IMR-90 (cell line): ENCODE data around the gene IER3. TPM values are rescaled to one million over a fixed set of nuclear protein-coding genes. Genes with fewer than 3 reads are reported as not detected.

Experiments used
- ATAC-seq: fragments of 200-7000 bp; cut with Tn5 transposase; 2 replicates; pipeline ENCODE4 v1.9.1; 2020; ENCODE audit warnings: low read depth, mild to moderate bottlenecking, moderate library complexity
- BruUV-seq: library from RNA; stranded (reverse); fragments of 400-500 nt; replicated peaks from 2 replicates; lab custom pipeline; 2021; lab: Mats Ljungman, UMichigan
- CTCF ChIA-PET: fragments of 300-600 bp; formaldehyde crosslinking; extraction: SDS; loops from one replicate; lab custom pipeline; 2021; ENCODE audit warnings: antibody characterized with exemption; lab: Yijun Ruan, JAX
- POLR2A ChIA-PET: fragments of 300-600 bp; sonication (Branson Sonifier 250); formaldehyde crosslinking; loops from one replicate; lab custom pipeline; 2022; ENCODE audit warnings: antibody characterized with exemption; ENCODE audit not compliant: unreplicated experiment; lab: Charles Lee
- DNase-seq: peaks from one replicate; pipeline ENCODE4 v3.0.0; 2013
- H2AFZ ChIP-seq: replicated peaks from 2 replicates; pipeline ENCODE3; 2013; ENCODE audit warnings: low read length, mild to moderate bottlenecking; ENCODE audit not compliant: poor library complexity
- H2AK5ac ChIP-seq: 2 replicates; pipeline ENCODE4 v1.6.1; 2013; ENCODE audit warnings: low read depth, low read length, inconsistent platforms
- H2AK9ac ChIP-seq: replicated peaks from 2 replicates; pipeline ENCODE3; 2013; ENCODE audit warnings: mild to moderate bottlenecking, low read depth, low read length, moderate library complexity; ENCODE audit not compliant: poor library complexity
- H2BK120ac ChIP-seq: 2 replicates; pipeline ENCODE4 v1.6.1; 2013; ENCODE audit warnings: low read depth, low read length, inconsistent platforms
- H2BK15ac ChIP-seq: 3 replicates; pipeline ENCODE4 v1.6.1; 2013; ENCODE audit warnings: low read depth, low read length, inconsistent platforms
- H2BK20ac ChIP-seq: 2 replicates; pipeline ENCODE4 v1.6.1; 2013; ENCODE audit warnings: low read depth, mild to moderate bottlenecking, inconsistent platforms, low read length, moderate library complexity
- H2BK5ac ChIP-seq: 2 replicates; pipeline ENCODE4 v1.6.1; 2013; ENCODE audit warnings: mild to moderate bottlenecking, low read depth, low read length, inconsistent platforms; ENCODE audit not compliant: poor library complexity, severe bottlenecking
- H3K14ac ChIP-seq: replicated peaks from 2 replicates; pipeline ENCODE4 v1.6.1; 2013; ENCODE audit warnings: low read depth, low read length, inconsistent platforms
- H3K18ac ChIP-seq: 2 replicates; pipeline ENCODE4 v1.6.1; 2013; ENCODE audit warnings: low read depth, low read length, control low read depth
- H3K23ac ChIP-seq: 2 replicates; pipeline ENCODE4 v1.6.1; 2013; ENCODE audit warnings: low read depth, low read length, inconsistent platforms
- H3K27ac ChIP-seq: 2 replicates; pipeline ENCODE4 v1.5.1; 2013; ENCODE audit warnings: mild to moderate bottlenecking, control low read depth, low read length; ENCODE audit not compliant: insufficient read depth
- H3K27me3 ChIP-seq: 2 replicates; pipeline ENCODE4 v1.6.1; 2013; ENCODE audit warnings: low read length; ENCODE audit not compliant: control insufficient read depth, insufficient read depth
- H3K36me3 ChIP-seq: 2 replicates; pipeline ENCODE4 v1.6.1; 2013; ENCODE audit warnings: low read length, mixed read lengths; ENCODE audit not compliant: control insufficient read depth, insufficient read depth
- H3K4ac ChIP-seq: 2 replicates; pipeline ENCODE4 v1.6.1; 2013; ENCODE audit warnings: low read depth, low read length, inconsistent platforms
- H3K4me1 ChIP-seq: 2 replicates; pipeline ENCODE4 v1.6.1; 2013; ENCODE audit warnings: low read length, mixed read lengths; ENCODE audit not compliant: control insufficient read depth, insufficient read depth
- H3K4me2 ChIP-seq: 2 replicates; pipeline ENCODE4 v1.6.1; 2013; ENCODE audit warnings: low read depth, mild to moderate bottlenecking, control low read depth, low read length, moderate library complexity
- H3K4me3 ChIP-seq: 2 replicates; pipeline ENCODE4 v1.5.1; 2013; ENCODE audit warnings: low read depth, mild to moderate bottlenecking, control low read depth, low read length, moderate library complexity; ENCODE audit not compliant: insufficient read depth
- H3K56ac ChIP-seq: 2 replicates; pipeline ENCODE4 v1.6.1; 2013; ENCODE audit warnings: low read length, inconsistent platforms; ENCODE audit not compliant: insufficient read depth; ENCODE audit errors: extremely low read depth
- H3K79me1 ChIP-seq, 2 experiments: 2 replicates each; pipeline ENCODE4 v1.6.1; 2013; ENCODE audit warnings: low read length in 2 of 2, inconsistent platforms in 1 of 2, low read depth in 1 of 2
- H3K9ac ChIP-seq: 2 replicates; pipeline ENCODE4 v1.6.1; 2013; ENCODE audit warnings: low read depth, low read length, control low read depth
- H3K9me1 ChIP-seq: 2 replicates; pipeline ENCODE4 v1.6.1; 2013; ENCODE audit warnings: low read length, inconsistent platforms; ENCODE audit not compliant: insufficient read depth
- H3K9me3 ChIP-seq: 2 replicates; pipeline ENCODE4 v1.6.1; 2013; ENCODE audit warnings: low read length; ENCODE audit not compliant: control insufficient read depth, insufficient read depth
- H4K20me1 ChIP-seq: 2 replicates; pipeline ENCODE4 v1.6.1; 2013; ENCODE audit warnings: low read length, inconsistent platforms; ENCODE audit not compliant: insufficient read depth
- H4K5ac ChIP-seq: 2 replicates; pipeline ENCODE4 v1.6.1; 2013; ENCODE audit warnings: mild to moderate bottlenecking, low read depth, low read length, control low read depth
- H4K8ac ChIP-seq, 2 experiments: 2 replicates each; pipeline ENCODE4 v1.6.1; 2013; ENCODE audit warnings: low read depth in 2 of 2, low read length in 2 of 2, control low read depth in 1 of 2, inconsistent platforms in 1 of 2
- H4K91ac ChIP-seq: 2 replicates; pipeline ENCODE4 v1.6.1; 2013; ENCODE audit warnings: low read depth, low read length, inconsistent platforms; ENCODE audit not compliant: insufficient read depth
- CEBPB ChIP-seq: IDR thresholded peaks from 2 replicates; pipeline ENCODE4 v1.6.1; 2012; ENCODE audit warnings: low read depth, low read length, improper control_type of control experiment
- CHD1 ChIP-seq: IDR thresholded peaks from 2 replicates; pipeline ENCODE4 v1.6.1; 2012; ENCODE audit warnings: low read depth, low read length, improper control_type of control experiment
- MAFK ChIP-seq: IDR thresholded peaks from 2 replicates; pipeline ENCODE4 v1.6.1; 2012; ENCODE audit warnings: low read depth, low read length, improper control_type of control experiment
- NFE2L2 ChIP-seq: fragments of 150-350 bp; IDR thresholded peaks from 2 replicates; pipeline ENCODE4 v1.6.1; 2016; ENCODE audit warnings: low read depth, mild to moderate bottlenecking, low read length
- RCOR1 ChIP-seq: IDR thresholded peaks from 2 replicates; pipeline ENCODE4 v1.6.1; 2012; ENCODE audit warnings: mild to moderate bottlenecking, low read length, improper control_type of control experiment; ENCODE audit not compliant: insufficient replicate concordance
- SMC3 ChIP-seq: fragments of 150-350 bp; IDR thresholded peaks from 2 replicates; pipeline ENCODE4 v1.6.1; 2016; ENCODE audit warnings: low read depth, mild to moderate bottlenecking, antibody characterized with exemption, low read length, moderate library complexity
- WGBS, 2 experiments: methylation state at CpG; one replicate each; pipeline versions ENCODE4 v1.1.5 to v1.1.7; 2013; ENCODE audit warnings: missing lambda C conversion rate in 2 of 2; ENCODE audit not compliant: insufficient read length in 1 of 2; ENCODE audit errors: extremely low coverage in 2 of 2; 5-methylcytosine and 5-hydroxymethylcytosine counted together
- dilution Hi-C: fragments of 300-500 bp; cut with HindIII; formaldehyde crosslinking; loops from one replicate; pipeline ENCODE4 v1.14.3; 2018; ENCODE audit warnings: low sequenced_read_pairs; ENCODE audit not compliant: unreplicated experiment
- in situ Hi-C: fragments of 300-500 bp; cut with MboI; formaldehyde crosslinking; loops from 3 replicates; pipeline ENCODE4 v1.14.3; 2019; ENCODE audit warnings: low sequenced_read_pairs, inconsistent platforms, mixed read lengths
- intact Hi-C: fragments of 100-400 bp; cut with micrococcal nuclease; formaldehyde crosslinking; loops from 2 replicates; pipeline ENCODE4 v1.10.0; 2022
- polyA plus RNA-seq, 3 experiments: library from polyadenylated mRNA; depleted of rRNA; stranded (reverse); fragments of >200 nt; gene quantifications; 2 replicates each; pipeline ENCODE4 v1.2.3, GENCODE V29; 2012; ENCODE audit warnings: low replicate concordance in 1 of 3
- total RNA-seq: library from RNA; depleted of rRNA; stranded (reverse); fragments of >200 nt; gene quantifications from 2 replicates; pipeline ENCODE4 v1.2.3, GENCODE V29; 2012
- TF ChIP-seq, protein P1 (sequence below): fragments of 150-350 bp; IDR thresholded peaks from 2 replicates; pipeline ENCODE4 v1.6.1; 2016; ENCODE audit warnings: low read depth, mild to moderate bottlenecking, low read length, moderate library complexity, borderline replicate concordance
- TF ChIP-seq, protein P2 (sequence below): fragments of 150-350 bp; IDR thresholded peaks from 2 replicates; pipeline ENCODE4 v1.6.1; 2017; ENCODE audit warnings: mild to moderate bottlenecking, antibody characterized with exemption, low read length, low read depth

IER3 gene
- total and polyA plus RNA-seq, 2 of the 4 experiments (the other 2 are of a cell fraction), result 38.4 to 159 TPM

DNA sequence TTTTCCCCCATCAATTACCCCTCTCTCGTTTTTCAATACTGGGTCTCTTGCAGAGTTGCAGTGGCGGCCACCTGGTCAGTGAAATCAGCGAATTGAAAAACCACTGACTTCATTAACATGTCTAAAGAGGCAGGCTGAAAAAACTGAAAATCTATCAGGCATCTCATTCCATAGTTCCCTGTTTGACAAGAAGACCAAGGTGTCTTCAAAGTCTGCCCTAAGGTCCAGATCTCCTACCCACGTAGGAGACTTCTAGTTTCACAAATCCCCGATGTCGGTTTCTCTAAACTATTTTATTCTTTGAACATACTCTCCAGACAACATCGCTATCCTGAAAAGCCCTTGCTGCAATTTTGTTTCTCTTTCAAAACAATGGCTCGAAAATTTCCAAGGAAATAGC, 25.0 kb downstream of the IER3 start:
- TF ChIP-seq NFE2L2, result no peak
- no peak for TF ChIP-seq CHD1
- no peak for TF ChIP-seq CEBPB
- TF ChIP-seq, protein P1, sequence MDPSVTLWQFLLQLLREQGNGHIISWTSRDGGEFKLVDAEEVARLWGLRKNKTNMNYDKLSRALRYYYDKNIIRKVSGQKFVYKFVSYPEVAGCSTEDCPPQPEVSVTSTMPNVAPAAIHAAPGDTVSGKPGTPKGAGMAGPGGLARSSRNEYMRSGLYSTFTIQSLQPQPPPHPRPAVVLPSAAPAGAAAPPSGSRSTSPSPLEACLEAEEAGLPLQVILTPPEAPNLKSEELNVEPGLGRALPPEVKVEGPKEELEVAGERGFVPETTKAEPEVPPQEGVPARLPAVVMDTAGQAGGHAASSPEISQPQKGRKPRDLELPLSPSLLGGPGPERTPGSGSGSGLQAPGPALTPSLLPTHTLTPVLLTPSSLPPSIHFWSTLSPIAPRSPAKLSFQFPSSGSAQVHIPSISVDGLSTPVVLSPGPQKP, result no peak
- TF ChIP-seq, protein P2, sequence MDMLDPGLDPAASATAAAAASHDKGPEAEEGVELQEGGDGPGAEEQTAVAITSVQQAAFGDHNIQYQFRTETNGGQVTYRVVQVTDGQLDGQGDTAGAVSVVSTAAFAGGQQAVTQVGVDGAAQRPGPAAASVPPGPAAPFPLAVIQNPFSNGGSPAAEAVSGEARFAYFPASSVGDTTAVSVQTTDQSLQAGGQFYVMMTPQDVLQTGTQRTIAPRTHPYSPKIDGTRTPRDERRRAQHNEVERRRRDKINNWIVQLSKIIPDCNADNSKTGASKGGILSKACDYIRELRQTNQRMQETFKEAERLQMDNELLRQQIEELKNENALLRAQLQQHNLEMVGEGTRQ, result no peak
- no peak for TF ChIP-seq MAFK
- no peak for TF ChIP-seq RCOR1
- TF ChIP-seq SMC3, result no peak
- WGBS, 2 experiments, result 42% methylated on average over 2 of the region's 8 CpGs; no CpG with 5 or more reads in 1 of the 2 experiments
- POLR2A ChIA-PET, result interaction anchor here (0.7 to 1.0 kb wide), 2 partner anchors 34 to 167 kb away, joined by 3 to 5 read pairs; no protein-coding TSS in a partner anchor
- Histone ChIP-seq H2AFZ (peak overlapping the region; percentile 51), H3K36me3 (peaks cover 25% of the 10 kb centered on the region), H4K8ac (peak overlapping the region; percentile 93 to 96), H2AK5ac (peak overlapping the region; percentile 96), H2BK5ac (peak overlapping the region; percentile 86), H2BK20ac (peak overlapping the region; percentile 65), H2BK15ac (peak overlapping the region; percentile 83; the same call in 2 of the 3 replicates), H3K27ac (peak overlapping the region; percentile 88), H3K14ac (peak overlapping the region; percentile 97), H4K20me1 (peaks cover 30% of the 10 kb centered on the region), H2AK9ac (peak overlapping the region; percentile 99), H3K79me1 (peaks cover 15 to 37% of the 10 kb centered on the region in 2 experiments), H3K4me1 (peaks cover 4% of the 10 kb centered on the region), H4K5ac (peak overlapping the region; percentile 93), H3K23ac (peak overlapping the region; percentile 85), H3K18ac (peak overlapping the region; percentile 65), H3K56ac (peak overlapping the region; percentile 99), H3K9me3 (no peaks in the 10 kb centered on the region), H3K27me3 (no peaks in the 10 kb centered on the region), H3K4me3 (peak overlapping the region; percentile 59), H3K4ac (peak overlapping the region; percentile 97), H4K91ac (peak overlapping the region; percentile 97), H2BK120ac (peak overlapping the region; percentile 88), H3K4me2 (peak overlapping the region; percentile 95), H3K9me1 (peaks cover 5% of the 10 kb centered on the region), H3K9ac (peak overlapping the region; percentile 92)
- in situ Hi-C loops (no loop called here), dilution Hi-C loops (no loop called here), intact Hi-C loops (no loop called here)
- CTCF ChIA-PET, result interaction anchor here (0.6 to 1.0 kb wide), 2 partner anchors 47 to 87 kb away, joined by 3 to 7 read pairs; partner anchors contain the start of gene DHX16
- ATAC-seq (no peak), DNase-seq (no peak)
- no TSS peak for BruUV-seq
